Eye (tissue), 1 donor: ENCODE results near the gene GPR68.
"Not testable (repeated sequence)": the region's sequence is repeated elsewhere in the genome, so short reads cannot be mapped to it uniquely, and the experiment has no call there.

ENCODE experiments used
- DNase-seq: peaks from one replicate; pipeline ENCODE4 v3.0.0-alpha.2; 2015

GPR68 gene

DNA sequence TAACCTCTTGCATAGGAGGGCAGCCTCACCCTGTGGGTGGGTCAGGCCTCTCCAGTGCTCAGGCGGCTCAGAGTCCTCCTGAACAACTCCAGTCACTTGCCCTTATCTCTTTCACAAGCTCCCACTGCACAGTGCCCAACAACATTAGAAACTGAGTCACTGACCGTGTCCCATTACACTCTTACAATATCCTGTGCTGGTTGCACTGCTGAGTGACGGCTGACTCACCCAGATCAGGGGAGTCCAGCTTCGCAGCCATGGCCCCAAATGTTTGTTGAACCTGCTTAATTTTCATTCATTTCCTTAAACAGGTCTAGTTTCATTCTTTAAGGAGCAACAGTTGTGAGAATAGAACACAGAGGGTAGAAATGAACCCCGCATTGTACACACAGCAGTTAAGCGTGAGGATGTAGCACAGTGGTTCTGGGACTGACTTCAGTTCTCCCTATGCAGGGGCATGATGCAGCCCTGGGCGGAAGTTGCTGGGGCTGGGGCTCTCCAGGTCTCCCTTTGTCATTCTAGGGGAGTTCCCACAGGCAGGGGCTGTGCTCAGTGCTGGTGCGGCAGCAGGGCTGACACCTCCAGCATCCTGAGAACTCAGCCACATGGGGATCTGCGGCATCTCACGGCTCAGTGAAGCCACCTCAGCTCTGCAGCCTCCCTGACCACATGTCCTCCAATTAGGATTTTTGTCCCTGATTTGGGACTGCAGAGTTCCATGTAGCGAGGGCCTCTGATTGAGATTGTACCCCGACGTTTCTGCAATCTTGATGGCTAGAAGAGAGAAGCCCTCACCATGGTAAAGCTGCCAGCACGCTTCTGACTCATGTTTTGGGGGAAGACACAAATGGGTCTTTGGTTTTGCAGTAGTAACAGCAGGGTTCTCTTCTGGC is 16.1 kb downstream of the GPR68 start:
- DNase-seq: peak; percentile 14

DNA sequence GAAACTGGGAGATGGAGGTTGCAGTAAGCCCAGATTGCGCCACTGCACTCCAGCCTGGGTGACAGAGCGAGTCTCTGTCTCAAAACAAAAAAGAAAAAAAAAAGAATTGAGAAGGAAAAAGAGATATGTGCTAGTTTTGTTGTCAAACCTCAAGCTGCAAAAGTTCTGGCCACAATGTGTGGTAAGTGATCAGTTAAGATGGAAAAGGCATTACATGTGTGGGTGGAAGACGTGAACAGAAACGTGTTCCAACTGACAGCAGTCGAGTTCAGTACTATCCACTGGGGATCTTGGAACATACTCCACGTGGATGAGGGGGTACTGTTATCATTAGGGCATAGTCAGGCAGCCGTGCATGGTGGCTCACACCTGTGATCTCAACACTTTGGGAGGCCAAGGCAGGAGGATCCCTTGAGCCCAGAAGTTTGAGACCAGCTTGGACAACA is 17.3 kb downstream of the GPR68 start:
- no peak for DNase-seq

DNA sequence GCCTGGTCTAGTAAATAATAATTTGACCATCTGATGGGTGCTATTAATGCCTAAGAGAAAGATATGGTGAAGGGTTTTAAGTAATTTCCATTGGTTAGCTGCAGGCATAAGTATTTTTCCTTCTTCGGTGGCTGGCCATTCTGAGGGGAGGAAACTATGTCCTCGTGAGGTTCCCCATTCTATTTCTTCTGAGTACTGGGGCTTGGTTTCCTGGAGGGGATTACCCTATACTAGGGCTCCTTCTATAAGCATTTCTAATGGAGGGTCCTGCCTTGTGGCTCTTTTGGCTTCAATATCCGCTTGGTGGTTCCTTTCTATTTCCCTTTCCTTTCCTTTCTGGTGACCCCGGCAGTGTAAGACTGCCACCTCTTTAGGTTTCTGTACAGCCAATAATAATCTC is 18.1 kb downstream of the GPR68 start:
- DNase-seq: not testable (repeated sequence)

DNA sequence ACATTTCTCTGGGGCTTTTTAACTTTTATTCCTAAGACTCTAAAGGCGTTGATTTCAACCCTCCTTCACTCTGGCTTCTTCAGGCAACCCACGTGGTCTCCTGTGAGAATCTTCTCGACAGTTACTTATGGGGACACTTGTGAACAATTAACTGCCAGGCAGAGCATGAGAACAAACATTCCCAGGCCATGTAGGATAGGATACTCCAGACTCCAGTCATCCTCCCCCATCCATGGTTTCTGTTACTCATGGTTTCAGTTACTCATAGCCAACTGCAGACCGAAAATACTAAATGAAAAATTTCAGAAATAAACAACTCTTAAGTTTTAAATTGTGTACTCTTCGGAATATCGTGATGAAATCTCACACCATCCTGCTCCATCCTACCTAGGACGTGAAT is 19.5 kb downstream of the GPR68 start:
- no peak for DNase-seq

DNA sequence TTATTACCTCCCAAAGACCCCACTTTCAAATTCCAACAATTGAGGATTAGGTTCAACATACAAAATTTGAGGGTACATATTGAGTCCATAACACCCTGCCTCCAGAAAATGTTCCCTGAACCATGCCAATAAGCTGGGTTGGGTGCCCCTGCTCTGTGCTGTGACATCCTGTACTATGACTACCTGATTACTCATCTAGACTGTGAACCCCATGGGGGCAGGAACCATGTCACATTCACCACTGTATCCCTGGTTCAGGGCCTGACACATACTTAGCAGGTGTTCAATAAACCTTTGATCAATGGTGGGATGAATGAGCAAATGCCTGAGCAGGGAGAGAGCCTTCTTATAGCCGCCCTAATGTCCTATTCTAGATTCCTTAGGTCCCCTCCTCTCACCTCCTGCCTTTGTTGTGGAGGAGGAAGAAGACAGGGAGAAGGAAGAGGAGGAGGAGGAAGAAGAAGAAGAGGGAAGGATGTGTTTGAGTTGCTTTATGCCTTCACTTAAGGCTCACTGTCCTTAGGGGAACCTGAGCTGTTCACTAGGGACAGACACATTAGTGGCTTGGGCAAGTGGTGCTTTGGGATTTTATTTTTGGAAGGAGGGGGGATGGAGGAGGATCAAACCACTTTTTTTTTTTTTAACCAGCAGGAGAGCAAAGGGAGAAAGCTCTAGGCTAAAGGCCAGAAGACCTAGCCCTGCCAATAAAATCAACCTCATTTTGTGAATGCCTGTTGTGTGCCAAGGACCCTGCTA is 21.3 kb downstream of the GPR68 start:
- DNase-seq: no peak

DNA sequence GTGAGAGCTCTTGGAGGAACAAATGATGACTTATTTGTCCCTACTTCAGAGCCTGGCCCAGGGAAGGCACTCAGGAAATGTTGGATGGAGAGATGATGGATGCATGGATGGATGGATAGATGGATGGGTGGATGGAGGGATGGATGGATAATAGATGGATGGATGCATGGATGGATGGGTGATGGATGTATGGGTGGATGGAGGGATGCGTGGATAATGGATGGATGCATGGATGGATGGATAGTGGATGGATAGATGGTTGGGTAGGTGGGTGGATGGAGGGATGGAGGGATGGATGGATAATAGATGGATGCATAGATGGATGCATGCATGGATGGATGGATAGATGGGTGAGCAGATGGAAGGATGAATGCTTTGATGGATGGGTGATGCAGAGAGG is 23.2 kb downstream of the GPR68 start:
- DNase-seq: no peak

DNA sequence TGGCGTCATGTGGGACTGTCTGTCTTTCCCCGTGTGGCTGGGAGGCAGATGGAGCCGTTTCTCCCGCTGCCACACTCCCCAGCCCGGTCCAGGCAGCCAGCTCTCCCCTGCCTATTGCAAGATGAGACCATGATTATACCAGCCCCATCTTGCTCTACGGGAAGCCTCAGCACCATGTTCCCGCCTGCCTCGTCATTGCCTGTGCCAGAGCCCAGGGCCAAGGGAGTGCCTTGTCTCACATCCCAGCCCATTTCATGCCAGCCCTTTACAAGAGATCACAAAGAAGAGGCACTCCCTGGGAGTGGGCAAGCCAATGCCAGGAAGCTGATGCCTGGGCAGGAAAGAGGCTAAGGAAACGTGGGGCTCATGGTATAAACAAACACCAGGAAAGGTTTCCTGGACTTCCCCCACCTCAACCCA is 23.9 kb downstream of the GPR68 start:
- DNase-seq: no peak

DNA sequence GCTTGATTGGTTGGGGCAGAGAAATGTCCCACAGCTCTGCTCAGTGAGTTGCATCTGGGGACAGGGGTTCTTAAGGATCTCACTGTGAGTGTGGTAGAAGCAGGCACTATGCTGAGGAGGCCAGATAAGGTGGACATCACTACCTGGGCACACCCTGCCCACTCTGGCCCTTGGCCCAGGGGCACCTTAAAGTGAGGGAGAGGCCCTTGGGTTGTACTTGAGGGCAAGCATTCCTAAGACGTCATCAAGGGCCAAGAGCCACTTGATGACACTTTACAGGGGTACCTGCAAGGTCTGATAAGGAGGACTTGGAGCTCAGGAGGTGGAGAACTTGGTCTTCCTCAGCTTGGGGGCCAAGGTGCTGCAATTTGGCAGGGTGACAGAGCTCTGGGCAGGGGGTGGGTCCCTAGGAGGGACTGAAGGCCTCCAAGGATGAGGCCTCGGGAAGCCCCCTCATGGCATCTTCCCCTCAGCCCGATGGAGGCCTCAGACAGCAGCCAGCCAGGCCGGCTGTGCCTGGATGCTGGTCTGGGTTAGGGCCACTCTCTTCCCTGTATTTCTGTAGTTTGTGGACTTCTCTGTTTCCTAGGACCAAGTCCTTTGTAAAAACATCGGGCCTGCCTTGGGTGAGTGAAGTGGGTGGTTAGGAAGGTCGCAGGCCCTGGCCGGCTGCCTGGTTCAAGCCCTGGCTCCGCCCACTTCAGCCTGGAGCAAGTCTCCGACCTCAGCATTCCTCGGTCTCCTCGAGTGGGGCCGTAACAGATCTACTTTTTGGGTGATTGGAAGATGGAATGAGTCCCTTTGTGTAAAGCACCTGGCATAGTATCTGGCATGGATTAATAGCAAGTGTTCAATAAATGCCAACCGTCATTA is 24.8 kb downstream of the GPR68 start:
- DNase-seq: no peak

DNA sequence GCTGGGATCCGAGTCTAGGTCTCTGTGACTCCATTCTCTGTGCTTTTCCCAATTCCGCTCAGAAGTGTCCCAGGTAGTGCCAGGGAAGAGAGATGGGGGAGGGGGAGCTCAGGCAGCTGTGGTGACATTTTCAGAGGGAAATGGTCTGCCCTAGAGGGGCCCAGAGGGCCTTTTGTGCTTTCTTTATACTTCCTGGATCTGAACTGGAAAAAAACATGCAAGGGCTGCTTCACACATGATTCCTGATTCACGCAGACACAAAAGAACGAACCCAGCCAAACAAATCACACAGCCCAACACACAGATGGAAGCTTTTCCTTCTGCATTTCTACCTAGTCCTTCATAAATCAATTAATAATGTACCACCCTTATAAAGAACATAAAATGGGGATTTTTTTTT is 26.5 kb downstream of the GPR68 start:
- DNase-seq: no peak

DNA sequence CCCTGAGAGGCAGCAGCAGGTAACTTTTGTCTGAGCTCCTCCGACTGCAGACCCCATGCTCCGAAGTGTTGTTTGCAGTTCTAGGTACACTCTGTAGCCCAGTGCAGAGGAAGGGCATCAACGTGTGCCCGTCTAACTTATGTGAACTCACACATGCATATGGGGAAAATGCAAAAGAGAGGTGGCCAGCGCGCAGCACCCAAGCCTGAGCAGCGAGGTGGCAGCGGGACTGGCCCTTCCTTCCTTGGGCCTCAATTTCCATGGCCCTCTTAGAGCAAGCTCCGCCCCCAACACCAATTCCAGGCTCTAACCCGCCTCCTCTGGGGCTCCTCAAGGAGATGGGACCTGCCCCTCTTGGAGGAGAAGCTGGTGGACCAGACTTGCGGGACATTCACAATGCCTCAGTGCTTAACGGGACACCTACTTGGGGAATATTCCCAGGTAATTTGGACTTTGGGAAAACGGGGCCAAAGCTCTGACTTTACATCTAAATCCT is 27.7 kb downstream of the GPR68 start:
- DNase-seq: no peak

DNA sequence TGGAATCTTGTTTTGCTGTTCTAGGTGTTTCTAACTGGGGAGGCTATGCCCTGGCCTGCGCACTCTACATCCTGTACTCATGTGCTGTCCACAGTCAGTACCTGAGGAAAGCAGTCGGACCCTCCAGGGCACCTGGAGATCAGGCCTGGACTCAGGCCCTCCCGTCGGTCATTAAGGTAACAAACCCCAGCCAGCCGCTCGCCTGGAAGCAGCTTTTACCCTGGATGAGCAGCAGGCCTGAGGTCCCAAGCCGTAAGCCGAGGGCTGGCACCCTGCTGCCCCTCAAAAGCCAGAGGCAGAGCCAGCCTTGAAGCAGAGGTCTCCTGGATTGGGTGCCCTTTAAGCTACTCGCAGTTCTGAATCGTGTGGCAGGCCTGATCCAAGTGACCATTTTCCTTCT is 29.1 kb downstream of the GPR68 start:
- DNase-seq: no peak

DNA sequence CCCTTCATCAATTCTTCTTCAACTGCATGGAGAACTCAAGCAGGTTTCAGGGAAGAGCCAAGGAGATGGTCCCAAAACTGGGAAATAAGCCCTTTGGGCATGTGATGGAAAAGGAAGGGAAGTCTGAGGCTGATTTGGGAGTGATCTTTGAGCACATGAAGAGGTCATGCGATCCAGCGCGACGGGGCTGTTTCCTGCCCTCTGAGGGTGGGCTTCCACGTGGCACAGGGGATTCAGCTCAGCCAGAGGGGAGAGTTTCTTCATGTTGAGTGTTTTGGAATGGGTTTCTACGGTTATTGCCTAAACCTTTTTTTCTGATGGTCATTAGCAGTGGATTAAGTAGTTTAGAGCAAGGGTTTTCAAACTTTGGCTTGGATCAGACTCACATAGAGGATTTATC is 30.2 kb downstream of the GPR68 start:
- no peak for DNase-seq

DNA sequence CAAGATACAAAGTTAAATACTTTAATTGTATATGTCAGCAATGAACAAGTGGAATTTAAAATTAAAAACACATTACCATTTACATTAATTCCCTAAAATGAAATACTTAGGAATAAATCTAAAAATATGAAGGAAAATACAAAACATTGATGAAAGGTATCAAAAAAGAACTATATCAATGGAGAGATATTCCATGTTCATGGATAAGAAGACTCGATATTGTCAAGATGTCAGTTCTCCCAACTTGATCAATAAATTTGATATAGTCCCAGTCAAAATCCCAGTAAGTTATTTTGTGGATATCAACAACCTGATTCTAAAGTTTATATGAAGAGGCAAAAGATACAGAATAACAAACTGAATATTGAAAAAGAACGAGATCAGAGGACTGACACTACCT is 33.5 kb downstream of the GPR68 start:
- DNase-seq: no peak

DNA sequence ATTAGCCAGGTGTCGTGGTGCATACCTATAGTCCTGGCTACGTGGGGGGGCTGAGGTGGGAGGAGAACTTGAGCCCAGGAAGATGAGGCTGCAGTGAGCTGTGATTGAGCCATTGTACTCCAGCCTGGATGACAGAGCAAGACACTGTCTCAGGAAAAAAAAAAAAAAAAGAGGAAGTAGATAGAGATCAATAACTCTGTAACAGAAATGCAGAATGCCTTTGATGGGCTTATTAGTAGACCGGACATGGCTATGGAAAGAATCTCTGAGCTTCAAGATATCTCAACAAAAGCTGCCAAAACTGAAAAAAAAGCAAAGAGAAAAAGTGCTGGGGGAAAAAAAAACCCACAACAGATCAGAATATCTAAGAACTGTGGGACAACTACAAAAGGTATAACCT is 37.5 kb downstream of the GPR68 start:
- no peak for DNase-seq

DNA sequence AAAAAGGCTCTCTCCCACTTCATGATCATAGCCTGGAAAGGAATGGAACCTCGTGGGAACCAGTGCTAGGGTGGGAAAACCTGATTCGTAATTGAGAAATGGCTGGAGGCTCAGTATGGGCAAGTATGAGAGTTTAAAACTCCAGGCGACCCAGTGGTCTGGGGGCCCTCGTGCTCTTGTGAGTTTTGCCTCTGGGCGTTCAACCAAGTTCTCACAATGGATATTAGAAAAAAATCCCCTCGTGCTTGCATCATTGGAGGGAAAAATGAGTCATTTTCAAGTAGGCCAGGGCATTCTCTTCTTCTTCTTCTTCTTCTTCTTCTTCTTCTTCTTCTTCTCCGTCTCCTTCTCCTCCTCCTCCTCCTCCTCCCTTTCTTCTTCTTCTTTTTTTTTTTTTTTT is 39.0 kb downstream of the GPR68 start:
- DNase-seq: no peak

DNA sequence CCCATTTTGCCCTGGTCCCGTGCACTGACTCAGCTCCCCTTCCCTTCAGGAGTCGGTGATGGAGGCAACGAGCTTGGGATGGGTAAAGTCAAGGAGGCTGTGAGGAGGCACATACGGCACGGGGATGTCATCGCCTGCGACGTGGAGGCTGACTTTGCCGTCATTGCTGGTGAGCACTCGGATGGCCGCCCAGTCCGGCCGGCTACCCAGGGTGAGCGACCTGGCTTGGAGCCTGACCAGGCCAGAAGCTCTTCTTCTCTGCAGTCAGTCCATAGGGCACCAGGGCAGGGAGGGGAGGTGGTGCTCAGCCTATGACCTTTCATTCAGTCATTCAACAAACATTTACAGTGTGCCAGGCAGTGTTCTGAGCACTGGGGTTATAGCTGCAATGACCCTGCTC is 39.8 kb downstream of the GPR68 start:
- no peak for DNase-seq

DNA sequence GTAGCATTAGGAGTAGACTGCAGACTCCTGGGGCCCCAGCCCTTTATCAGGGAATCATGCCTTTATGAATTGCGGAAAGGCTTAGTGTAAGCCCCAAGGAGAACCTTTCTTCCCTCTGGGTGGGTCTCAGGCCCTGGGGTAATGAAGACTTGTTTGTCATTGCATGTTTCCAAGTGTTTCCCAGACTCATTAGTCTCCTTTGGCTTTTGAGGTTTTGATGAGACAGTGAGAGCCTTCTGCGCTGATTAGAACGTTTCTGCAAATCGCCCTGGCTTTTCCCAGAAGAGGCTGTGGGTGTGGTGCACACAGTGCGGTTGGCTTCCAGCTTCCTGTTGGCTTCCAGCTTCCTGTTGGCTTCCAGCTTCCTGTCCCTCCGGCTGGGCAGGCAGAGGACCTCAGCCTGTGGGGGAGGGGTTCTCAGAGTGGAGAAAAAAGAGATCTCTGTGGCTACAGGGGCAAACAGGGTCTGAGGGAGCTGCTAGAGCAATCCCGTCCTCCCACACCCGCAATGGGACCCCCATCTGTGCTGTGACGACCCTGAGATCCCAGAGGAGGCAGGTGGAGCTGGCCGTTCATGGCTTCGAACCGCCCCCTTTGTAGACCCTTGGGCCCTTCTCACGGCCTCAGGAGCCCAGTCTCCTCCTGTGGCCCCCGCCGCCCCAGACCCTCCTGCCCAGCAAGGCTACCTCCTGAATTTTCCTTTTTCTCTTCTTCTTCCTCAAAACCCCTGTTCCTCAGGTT is 42.1 kb downstream of the GPR68 start:
- no peak for DNase-seq

DNA sequence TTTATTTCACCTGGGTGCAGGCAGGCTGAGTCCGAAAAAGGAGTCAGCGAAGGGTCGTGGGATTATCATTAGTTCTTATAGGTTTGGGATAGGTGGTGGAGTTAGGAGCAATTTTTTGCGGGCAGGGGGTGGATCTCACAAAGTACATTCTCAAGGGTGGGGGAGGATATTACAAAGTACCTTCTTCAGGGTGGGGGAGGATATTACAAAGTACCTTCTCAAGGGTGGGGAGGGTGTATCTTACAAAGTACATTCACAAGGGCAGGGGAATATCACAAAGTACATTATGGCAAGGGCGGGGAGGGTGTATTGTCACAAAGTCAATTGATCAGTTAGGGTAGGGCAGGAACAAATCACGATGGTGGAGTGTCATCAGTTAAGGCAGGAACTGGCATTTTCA is 43.7 kb downstream of the GPR68 start:
- not testable (repeated sequence) for DNase-seq

DNA sequence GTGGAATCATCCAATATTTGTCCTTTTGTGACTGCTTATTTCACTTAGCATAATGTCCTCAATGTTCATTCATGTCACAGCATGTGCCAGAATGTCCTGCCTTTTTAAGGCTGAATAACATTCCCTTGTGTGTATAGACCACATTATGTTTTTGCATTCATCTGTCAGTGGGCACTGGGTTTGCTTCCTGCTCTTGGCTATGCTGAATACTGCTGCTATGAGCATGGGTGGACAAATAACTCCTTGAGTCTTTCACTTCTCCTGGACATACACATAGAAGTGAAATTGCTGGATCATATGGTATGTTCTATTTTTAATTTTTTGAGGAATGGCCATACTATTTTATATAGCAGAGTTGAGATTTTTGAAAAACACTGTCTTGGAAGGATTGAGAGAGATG is 46.9 kb downstream of the GPR68 start:
- no peak for DNase-seq

DNA sequence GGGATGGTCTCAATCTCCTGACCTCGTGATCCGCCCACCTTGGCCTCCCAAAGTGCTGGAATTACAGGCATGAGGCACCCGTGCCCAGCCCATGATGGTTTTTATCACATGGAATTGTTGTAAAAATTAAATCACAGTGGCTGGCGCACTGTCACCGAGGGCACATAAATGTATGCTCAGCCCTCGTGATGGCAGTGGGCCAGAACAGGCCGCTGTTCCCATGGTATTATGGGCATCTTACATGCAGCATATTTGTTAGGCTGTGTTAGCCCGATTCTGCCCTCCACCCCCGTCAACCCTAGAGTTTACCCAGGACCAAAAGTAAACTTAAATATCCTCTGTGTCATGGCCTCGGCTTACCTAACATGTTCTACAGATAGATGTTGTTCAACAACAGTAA is 48.6 kb downstream of the GPR68 start:
- DNase-seq: no peak

DNA sequence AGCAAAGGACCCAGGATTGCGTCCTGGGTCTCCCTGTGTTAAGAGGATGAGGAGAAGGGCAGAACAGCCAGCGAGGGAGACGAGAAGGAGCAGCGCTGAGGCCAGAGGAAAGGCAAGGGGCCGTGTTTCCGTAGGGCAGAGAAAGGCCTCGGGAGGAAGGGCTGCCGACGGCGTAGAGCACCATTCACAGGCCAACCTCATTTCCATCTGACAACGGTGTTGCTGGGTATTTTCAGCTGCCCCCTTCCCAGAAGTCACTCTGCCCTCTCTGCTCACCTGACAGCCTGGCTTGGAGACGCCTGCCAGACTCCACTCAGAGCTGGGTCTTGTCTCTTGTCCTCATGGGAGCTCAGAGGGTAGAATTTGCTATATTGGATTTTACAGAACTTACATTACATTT is 51.4 kb downstream of the GPR68 start:
- no peak for DNase-seq

DNA sequence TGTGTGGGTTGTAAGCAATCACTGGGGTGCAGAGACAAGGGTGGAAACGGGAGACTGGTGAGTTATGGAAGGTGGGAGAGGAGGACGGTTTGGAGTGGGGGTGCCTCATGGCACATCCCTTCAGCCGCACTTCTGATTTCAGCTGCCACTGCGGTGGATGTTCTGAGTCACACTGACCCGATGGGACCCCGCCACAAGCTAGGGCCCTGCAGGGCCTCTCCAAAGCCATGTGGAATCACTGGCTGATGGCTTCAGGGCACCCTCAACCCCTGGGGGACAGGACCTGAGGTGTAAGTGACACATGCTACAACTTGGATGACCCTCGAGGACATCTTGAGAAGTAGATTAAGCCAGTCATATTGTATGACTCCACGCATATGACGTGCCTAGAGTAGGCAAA is 53.7 kb downstream of the GPR68 start:
- no peak for DNase-seq
